DMS79 (cell line): ENCODE results near the gene MTNR1A.
"Not testable (repeated sequence)": the region's sequence is repeated elsewhere in the genome, so short reads cannot be mapped to it uniquely, and the experiment has no call there.

Source experiments
- DNase-seq: peaks from one replicate; lab custom pipeline; 2025; lab: John Stamatoyannopoulos, UW

MTNR1A gene

DNA sequence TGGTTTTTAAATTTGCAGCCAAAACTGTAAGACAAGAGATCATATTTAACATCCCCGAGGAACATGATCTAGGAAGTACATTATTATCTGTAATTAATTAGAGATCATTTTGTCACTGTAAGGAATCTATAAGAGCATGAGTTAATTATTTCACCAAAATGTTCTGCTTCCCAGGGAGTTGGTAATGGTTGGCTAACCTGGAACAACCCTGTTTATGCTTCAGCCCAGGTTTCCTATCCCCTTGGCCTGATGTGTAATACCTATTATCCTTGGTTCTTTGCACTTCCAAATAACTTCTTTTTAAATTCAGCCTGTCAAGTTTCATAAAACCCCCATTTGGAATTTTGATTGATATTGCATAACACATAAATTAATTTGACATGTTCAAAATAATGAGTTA is 6.4 kb upstream of the MTNR1A start:
- no peak for DNase-seq

- DNase-seq, result no peak
These were observed 5.3 kb upstream of the MTNR1A start for GRCh38 chr4:186560647-186561046.

GRCh38 chr4:186557486-186557885 is 2.1 kb upstream of the MTNR1A start:
- no peak for DNase-seq

DNA sequence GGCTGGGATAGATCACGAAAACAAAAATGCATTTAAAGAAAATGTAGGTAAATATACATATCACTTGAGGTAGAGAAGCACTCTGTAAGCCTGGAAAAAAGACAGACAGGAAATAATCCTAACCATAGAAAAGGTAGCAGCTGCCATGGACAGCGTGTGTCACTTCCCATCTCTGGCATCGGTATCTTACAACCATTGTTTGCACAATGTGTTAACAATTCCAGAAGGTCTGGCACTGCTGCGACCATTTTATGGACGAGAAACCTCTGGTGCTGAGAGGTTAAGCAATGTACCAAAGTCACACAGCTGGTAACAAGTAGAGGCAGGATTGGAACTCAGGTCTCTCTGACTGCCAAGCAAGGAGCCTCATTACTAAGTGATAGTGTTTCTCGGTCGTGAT is 1.7 kb upstream of the MTNR1A start:
- no peak for DNase-seq

- DNase-seq, result no peak
These were observed 841 bp downstream of the MTNR1A start for GRCh38 chr4:186554539-186554913.

GRCh38 chr4:186553717-186554116 is 1.6 kb downstream of the MTNR1A start:
- DNase-seq, result no peak

DNA sequence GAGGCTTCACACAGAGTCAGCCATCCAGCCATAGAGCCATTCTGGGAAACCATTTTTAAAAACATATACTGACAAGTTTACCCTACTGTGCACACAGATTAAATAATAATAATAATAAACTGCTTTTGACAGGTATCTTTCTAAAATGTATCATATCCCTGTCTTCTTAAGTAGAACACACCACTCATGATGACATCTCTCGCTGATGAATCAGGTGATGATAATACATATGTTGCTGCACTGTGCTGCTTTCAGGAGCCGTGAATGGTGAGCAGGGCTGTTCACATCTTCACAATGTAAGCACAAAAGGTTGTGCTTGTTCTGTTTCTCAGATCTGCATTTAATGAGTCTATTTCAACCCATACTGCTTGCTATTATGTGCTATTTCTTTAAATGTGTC is 3.5 kb downstream of the MTNR1A start:
- no peak for DNase-seq

GRCh38 chr4:186545436-186545835 is 9.9 kb downstream of the MTNR1A start:
- no peak for DNase-seq

DNA sequence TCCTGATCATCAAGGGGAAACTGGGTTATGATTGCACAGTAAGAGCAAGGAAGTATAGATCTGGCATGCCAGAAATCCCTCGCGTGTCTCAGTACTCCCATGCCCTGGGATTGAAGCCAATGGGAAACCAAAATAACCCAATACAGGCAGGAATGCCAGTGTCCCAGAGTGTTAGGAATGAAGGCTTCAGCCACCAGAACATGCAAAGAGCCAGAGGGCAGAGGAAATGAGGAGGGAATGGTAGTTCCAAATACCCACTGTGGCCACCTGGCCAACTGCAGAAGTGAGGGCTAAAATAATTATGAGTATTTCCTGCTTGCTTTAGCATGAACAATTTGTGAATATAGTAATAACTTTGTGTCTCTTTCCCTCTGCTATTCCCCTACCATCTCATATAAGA is 12.2 kb downstream of the MTNR1A start:
- DNase-seq, result no peak

DNA sequence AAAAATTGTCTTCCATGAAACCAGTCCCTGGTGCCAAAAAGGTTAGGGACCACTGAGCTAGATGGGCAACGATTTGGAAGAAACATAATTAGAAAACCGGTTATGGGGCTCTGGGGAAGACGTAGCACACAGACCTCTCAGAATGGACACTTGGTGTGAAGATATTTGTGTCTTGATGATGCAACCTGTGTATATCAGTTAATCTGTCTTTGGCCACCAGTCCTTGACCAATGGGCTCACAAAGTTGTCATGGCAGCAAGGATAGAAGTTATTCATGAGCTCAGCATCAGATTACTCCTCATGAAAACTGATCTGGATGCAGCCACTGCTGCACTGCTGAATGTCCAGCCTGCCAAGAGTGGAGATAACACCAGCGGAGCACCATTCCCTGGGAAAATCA is 13.6 kb downstream of the MTNR1A start:
- no peak for DNase-seq

- no peak for DNase-seq
These were observed 17.4 kb downstream of the MTNR1A start for GRCh38 chr4:186537843-186538521.

GRCh38 chr4:186536285-186536684 is 19.1 kb downstream of the MTNR1A start:
- DNase-seq, result no peak

DNA sequence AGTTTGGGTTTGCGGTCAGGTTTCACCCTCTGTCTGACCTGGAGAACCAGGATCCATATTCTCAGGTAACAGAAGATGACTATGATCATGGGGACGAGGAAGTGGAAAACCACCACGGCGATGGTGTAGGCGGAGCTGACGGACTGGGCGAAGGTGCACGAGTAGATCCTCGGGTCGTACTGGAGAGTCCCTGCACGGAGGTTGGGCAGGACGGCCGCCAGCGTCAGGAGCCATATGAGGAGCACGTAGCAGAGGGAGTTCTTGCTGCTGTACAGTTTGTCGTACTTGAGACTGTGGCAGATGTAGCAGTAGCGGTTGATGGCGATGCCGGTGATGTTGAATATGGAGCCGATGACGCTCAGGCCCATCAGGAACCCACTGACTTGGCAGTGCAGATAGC is 21.3 kb downstream of the MTNR1A start:
- no peak for DNase-seq

- not testable (repeated sequence) for DNase-seq
These were observed 31.4 kb downstream of the MTNR1A start for GRCh38 chr4:186523927-186524326.

DNA sequence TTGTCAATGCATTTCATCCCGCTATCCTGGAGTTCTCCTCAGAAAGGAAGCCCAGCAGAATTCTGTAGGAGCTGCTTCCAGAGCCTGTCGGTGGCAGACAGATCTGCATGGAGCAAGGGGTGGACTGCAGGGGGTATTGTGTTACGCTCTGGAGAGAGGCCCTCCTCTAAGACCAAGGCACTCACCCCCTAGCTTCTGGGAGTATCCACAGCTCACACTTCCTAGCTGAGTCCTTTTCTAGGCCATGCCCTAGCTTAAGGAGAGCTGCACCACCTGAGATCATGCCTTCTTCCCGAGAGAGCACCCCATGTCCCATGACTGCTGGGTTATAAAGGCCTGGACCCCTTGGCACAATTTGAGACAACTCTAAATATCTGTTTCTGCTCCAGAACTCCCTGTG is 39.1 kb downstream of the MTNR1A start:
- no peak for DNase-seq

- no peak for DNase-seq
These were observed 41.0 kb downstream of the MTNR1A start for GRCh38 chr4:186514271-186514950.

GRCh38 chr4:186504771-186505170 is 50.6 kb downstream of the MTNR1A start:
- not testable (repeated sequence) for DNase-seq

- no peak for DNase-seq
These were observed 53.1 kb downstream of the MTNR1A start for GRCh38 chr4:186502231-186502630.

DNA sequence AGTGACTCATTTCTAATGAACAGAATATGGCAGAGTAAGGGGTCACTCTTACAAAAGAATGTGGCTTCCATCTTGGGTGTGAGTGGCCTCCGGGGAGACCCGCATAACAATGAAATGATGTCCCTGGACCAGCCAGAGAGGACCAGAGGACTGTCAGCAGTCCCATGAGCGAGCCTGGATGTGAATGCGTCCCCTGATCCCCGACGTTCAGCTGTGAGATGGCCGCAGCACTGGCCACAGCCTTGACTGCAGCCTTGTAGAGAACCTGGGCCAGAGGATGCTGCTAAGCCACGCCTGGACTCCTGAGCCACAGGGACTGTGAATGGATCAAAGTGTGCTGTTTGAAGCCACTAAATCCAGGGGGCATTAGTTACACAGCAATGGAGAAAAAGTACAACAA is 53.8 kb downstream of the MTNR1A start:
- DNase-seq, result no peak

DNA sequence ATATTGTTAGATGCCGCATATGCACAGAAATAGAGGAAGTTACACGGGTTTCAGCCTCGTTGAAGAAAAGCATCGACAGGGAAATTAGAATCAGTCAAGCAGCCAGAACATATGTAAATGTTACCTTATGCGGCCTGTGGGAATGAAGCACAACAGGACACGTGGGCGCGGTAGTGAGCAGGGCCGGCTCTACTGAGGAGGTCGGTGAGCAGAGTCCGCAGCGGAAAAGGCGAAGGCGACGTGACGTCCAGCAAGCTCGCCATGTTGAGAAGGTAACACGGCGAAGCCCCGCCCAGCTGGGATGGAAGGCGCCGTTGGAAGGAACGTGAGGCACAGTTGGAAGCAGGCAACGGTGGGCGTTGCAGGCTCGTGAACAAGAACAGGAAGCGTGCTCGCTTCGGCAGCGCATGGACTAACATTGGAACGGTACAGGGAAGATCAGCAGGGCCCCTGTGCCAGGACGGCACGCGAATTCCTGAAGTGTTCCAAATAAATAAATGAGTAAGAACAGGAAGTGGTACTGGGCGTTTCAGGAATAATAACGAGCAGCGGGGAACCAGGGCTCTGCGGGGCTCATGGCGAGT is 54.6 kb downstream of the MTNR1A start:
- DNase-seq, result no peak

- no peak for DNase-seq
These were observed 55.9 kb downstream of the MTNR1A start for GRCh38 chr4:186499467-186499866.

DNA sequence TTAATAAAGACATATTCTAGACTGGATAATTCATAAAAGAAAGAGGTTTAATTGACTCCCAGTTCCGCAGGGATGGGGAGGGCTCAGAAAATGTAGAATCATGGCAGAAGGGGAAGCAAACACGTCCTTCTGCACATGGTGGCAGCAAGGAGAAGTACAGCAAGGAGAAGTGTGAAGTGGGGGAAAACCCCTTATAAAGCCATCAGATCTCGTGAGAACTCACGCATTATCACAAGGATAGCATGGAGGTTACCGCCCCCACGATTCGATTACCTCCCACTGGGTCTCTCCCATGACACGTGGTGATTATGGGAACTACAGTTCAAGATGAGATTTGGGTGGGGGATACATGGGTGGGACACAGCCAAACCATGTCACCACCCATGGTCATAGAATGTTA is 58.3 kb downstream of the MTNR1A start:
- no peak for DNase-seq

DNA sequence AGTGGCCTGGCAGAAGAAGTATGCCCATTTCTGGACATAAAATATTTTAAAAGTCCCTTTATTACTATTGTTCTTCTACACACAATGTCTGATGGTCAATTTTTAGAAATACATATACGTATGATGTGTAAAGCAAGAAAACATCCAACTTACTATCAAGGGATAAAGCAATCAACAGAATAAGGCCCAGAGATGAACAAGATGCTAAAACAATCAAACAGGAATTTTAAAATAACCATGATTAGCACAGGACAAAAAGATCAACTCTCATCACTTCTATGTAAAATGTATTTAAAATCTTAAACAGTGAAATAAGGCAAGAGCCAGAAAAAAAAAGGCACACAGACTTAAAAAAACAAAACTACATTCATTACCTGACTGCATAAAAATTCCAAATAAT is 60.9 kb downstream of the MTNR1A start:
- no peak for DNase-seq

GRCh38 chr4:186487726-186488125 is 67.6 kb downstream of the MTNR1A start:
- DNase-seq, result no peak
